ENCODE measurements around the gene POU2AF1. TPM values are rescaled to one million over a fixed set of nuclear protein-coding genes. Genes with fewer than 3 reads are reported as not detected.

The POU2AF1 gene
- total and polyA plus RNA-seq, 2 of the 8 experiments (the other 6 are each of a cell fraction or from before 2014, with no cell fraction given), result not detected

GRCh38 chr11:111391328-111392124 is 12.5 kb upstream of the POU2AF1 start:
- ChIA-PET CTCF (ENCODE audit: partially characterized antibody) (interaction anchor here (1.0 to 1.3 kb wide), 3 partner anchors 13 to 37 kb away, joined by 3 read pairs; no protein-coding TSS in a partner anchor), POLR2A (ENCODE audit: partially characterized antibody) (no interaction called here)
- Histone ChIP-seq H2BK120ac (replicated peaks; ENCODE audit: low read depth, low read length) (no peak overlapping the region), H3K27ac (ENCODE audit: low read depth, low read length) (no peak overlapping the region), H4K20me1 (replicated peaks in 1 of 2; ENCODE audit: control insufficient read depth in 1 of 2, insufficient read depth in 2 of 2, low read length in 2 of 2) (no peaks in the 10 kb centered on the region), H3K4me3 (ENCODE audit: extremely low read depth in 1 of 4, insufficient read depth in 2 of 4, low read depth in 3 of 4, low read length in 4 of 4) (no peak overlapping the region), H2AFZ (ENCODE audit: low read length) (no peak overlapping the region), H4K8ac (ENCODE audit: extremely low read depth, insufficient read depth, low read length) (no peak overlapping the region), H3K4me2 (ENCODE audit: insufficient read depth in 1 of 2, low read depth in 2 of 2, low read length in 2 of 2) (no peak overlapping the region), H3K4me1 (replicated peaks in 1 of 4; ENCODE audit: control insufficient read depth in 3 of 4, insufficient read depth in 4 of 4, low read length in 3 of 4) (no peaks in the 10 kb centered on the region), H3K9ac (replicated peaks in 1 of 4; ENCODE audit: extremely low read depth in 1 of 4, low read depth in 3 of 4, low read length in 3 of 4) (no peak overlapping the region), H3K14ac (ENCODE audit: insufficient read length) (no peak overlapping the region), H3K79me2 (ENCODE audit: control insufficient read depth in 1 of 2, insufficient read depth in 2 of 2, low read length in 2 of 2) (no peaks in the 10 kb centered on the region), H3K9me3 (ENCODE audit: insufficient read depth in 2 of 2, low read depth in 1 of 2, low read length in 1 of 2) (no peaks in the 10 kb centered on the region), H3K27me3 (replicated peaks in 1 of 4; ENCODE audit: control insufficient read depth in 3 of 4, extremely low read depth in 1 of 4, insufficient read depth in 3 of 4, low read length in 3 of 4) (no peaks in the 10 kb centered on the region; a peak in 1 of 7 replicates), H2AK5ac (ENCODE audit: low read depth, low read length) (no peak overlapping the region), H2BK20ac (ENCODE audit: low read length) (no peak overlapping the region), H3K23me2 (ENCODE audit: low read depth, low read length) (no peaks in the 10 kb centered on the region), H4K91ac (replicated peaks; ENCODE audit: insufficient read length, low read length) (no peak overlapping the region), H3K36me3 (ENCODE audit: control insufficient read depth in 2 of 4, insufficient read depth in 4 of 4, low read length in 3 of 4) (no peaks in the 10 kb centered on the region), H3K4ac (replicated peaks; ENCODE audit: insufficient read length, low read depth, low read length) (no peak overlapping the region), H3K56ac (replicated peaks; ENCODE audit: insufficient read length, low read depth, low read length) (no peak overlapping the region), H3K23ac (ENCODE audit: insufficient read length) (no peak overlapping the region), H3K79me1 (ENCODE audit: low read depth, low read length) (no peaks in the 10 kb centered on the region), H2BK12ac (ENCODE audit: low read depth, low read length) (no peak overlapping the region), H2BK15ac (ENCODE audit: low read length) (no peak overlapping the region), H3K18ac (ENCODE audit: extremely low read depth, low read length) (no peak overlapping the region), H4K5ac (ENCODE audit: insufficient read length, low read depth, low read length) (no peak overlapping the region), H2BK5ac (ENCODE audit: low read depth, low read length) (no peak overlapping the region)
- no peak for FAIRE-seq
- no peak for DNase-seq (ENCODE audit: low read depth in 1 of 2, low spot score in 2 of 2)
- WGBS, 2 experiments (ENCODE audit: extremely low coverage in 1 of 2, insufficient coverage in 1 of 2, insufficient read length in 1 of 2, insufficient replicate concordance in 2 of 2, low coverage in 1 of 2, low lambda C conversion rate in 2 of 2, missing lambda C conversion rate in 1 of 2), result 94% methylated on average over 13 of the region's 13 CpGs; no CpG with 5 or more reads in 1 of the 2 experiments
- TF ChIP-seq CEBPB (IDR thresholded peaks at IDR 0.05; ENCODE audit: low read depth, low read length) (no peak), RBBP5 (IDR thresholded peaks at IDR 0.05; ENCODE audit: borderline replicate concordance, low read depth, low read length) (no peak), KDM5A (IDR thresholded peaks at IDR 0.05; ENCODE audit: low read length) (no peak), GTF2F1 (IDR thresholded peaks at IDR 0.05; ENCODE audit: borderline replicate concordance, low read depth, low read length) (no peak), ZNF274 (IDR thresholded peaks at IDR 0.05; ENCODE audit: borderline replicate concordance, extremely low read depth, low read length) (no peak), BCL11A (IDR thresholded peaks at IDR 0.05; ENCODE audit: low read depth in 2 of 2, low read length in 2 of 2) (no peak), CBX8 (IDR thresholded peaks at IDR 0.05; ENCODE audit: borderline replicate concordance, low read depth, low read length) (no peak), SIX5 (IDR thresholded peaks at IDR 0.05; ENCODE audit: low read depth, low read length) (no peak), YY1 (IDR thresholded peaks at IDR 0.05; ENCODE audit: low read depth, low read length) (no peak), SP4 (IDR thresholded peaks at IDR 0.05; ENCODE audit: low read length) (no peak), SUZ12 (IDR thresholded peaks at IDR 0.05; ENCODE audit: low read length) (no peak), E2F6 (IDR thresholded peaks at IDR 0.05) (no peak)

Measured in H1 (cell line).